ENCODE results near the gene TCERG1L.
"Not testable (repeated sequence)": the region's sequence is repeated elsewhere in the genome, so short reads cannot be mapped to it uniquely, and the experiment has no call there.

Gene TCERG1L

DNA sequence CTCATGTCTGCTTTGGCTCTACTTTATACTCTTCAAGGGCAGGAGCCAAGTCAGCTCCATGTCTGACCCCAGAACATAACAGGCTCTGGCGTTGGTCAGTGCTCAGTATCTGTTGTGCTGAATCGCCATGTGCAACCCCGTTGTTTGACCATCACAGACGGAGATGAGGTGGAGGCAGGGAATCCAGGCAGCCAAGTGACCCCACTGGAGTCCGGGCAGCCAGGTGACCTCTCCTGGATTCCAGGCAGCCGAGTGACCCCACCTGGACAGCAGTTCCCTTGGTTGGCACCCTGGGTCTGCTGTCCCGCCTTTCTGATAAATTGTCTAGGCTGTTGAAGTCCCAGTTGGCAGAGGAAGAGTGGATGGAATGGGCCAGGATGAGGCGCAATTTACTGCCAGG is 232.2 kb downstream of the TCERG1L start:
- no peak for DNase-seq (ENCODE audit: extremely low read depth, insufficient read length)
- Histone ChIP-seq H3K27me3 (replicated peaks; ENCODE audit: control insufficient read depth, insufficient read depth, low read length) (no peaks in the 10 kb centered on the region), H3K36me3 (ENCODE audit: control insufficient read depth, insufficient read depth, low read length) (no peaks in the 10 kb centered on the region), H3K4me3 (replicated peaks; ENCODE audit: low read depth, low read length) (no peak overlapping the region)
- TF ChIP-seq, protein P1, sequence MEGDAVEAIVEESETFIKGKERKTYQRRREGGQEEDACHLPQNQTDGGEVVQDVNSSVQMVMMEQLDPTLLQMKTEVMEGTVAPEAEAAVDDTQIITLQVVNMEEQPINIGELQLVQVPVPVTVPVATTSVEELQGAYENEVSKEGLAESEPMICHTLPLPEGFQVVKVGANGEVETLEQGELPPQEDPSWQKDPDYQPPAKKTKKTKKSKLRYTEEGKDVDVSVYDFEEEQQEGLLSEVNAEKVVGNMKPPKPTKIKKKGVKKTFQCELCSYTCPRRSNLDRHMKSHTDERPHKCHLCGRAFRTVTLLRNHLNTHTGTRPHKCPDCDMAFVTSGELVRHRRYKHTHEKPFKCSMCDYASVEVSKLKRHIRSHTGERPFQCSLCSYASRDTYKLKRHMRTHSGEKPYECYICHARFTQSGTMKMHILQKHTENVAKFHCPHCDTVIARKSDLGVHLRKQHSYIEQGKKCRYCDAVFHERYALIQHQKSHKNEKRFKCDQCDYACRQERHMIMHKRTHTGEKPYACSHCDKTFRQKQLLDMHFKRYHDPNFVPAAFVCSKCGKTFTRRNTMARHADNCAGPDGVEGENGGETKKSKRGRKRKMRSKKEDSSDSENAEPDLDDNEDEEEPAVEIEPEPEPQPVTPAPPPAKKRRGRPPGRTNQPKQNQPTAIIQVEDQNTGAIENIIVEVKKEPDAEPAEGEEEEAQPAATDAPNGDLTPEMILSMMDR (IDR thresholded peaks at IDR 0.05; ENCODE audit: insufficient read depth, low read length, poor library complexity, severe bottlenecking) = no peak

DNA sequence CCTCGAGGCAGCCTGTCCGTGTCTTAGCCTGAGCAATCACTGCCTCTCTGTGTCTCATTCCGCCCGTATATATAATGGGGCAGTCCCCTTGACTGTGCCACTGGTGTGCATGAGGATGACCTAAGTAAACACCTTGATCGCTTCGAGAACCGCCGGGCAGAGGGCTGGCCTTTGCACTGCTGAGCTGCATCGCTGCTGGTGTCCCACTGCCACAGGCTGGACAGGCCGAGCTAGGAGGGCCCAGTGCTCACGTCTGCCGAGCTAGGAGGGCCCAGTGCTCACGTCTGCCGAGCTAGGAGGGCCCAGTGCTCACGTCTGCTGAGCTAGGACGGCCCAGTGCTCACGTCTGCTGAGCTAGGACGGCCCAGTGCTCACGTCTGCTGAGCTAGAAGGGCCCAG is 232.6 kb downstream of the TCERG1L start:
- H3K27me3 ChIP-seq (replicated peaks; ENCODE audit: control insufficient read depth, insufficient read depth, low read length); H3K36me3 ChIP-seq (ENCODE audit: control insufficient read depth, insufficient read depth, low read length); DNase-seq (ENCODE audit: extremely low read depth, insufficient read length); H3K4me3 ChIP-seq (replicated peaks; ENCODE audit: low read depth, low read length): not testable (repeated sequence)

DNA sequence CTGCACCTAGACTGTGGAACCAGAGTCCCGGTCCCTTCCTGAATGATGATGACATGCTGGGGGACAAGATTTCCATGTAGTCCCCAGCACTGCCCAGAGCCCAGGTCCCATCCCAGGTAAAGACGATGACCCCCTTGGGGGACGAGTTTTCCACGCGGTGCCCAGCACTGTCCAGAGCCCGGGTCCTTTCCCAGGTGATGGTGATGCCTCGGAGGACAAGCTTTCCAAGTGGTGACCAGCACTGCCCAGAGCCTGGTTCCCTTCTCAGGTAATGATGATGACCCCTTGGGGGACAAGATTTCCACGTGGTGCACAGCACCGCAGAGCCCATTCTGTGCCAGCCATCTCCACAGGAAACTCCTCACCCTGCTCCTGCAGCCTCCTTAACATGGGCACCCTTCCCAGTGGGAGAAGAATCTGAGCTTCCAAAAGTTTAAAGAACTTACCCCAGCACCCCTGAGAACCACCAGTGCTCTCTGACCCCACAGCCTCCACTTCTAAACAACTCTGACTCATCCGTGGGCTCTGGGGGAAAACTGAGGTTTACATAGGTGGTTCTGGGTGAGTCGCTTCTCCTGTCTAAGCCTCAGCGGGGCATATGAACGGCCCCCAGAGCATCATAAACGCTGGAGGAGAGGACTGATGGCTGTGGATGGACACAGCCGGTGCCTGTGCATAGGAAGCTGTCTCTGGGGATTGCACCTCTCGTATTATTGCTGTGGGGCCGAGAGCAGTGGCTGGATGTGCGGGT is 233.2 kb downstream of the TCERG1L start:
- Histone ChIP-seq H3K27me3 (replicated peaks; ENCODE audit: control insufficient read depth, insufficient read depth, low read length) (no peaks in the 10 kb centered on the region), H3K36me3 (ENCODE audit: control insufficient read depth, insufficient read depth, low read length) (no peaks in the 10 kb centered on the region), H3K4me3 (replicated peaks; ENCODE audit: low read depth, low read length) (no peak overlapping the region)
- DNase-seq (ENCODE audit: extremely low read depth, insufficient read length) = no peak
- TF ChIP-seq, protein P1 (IDR thresholded peaks at IDR 0.05; ENCODE audit: insufficient read depth, low read length, poor library complexity, severe bottlenecking) = no peak

DNA sequence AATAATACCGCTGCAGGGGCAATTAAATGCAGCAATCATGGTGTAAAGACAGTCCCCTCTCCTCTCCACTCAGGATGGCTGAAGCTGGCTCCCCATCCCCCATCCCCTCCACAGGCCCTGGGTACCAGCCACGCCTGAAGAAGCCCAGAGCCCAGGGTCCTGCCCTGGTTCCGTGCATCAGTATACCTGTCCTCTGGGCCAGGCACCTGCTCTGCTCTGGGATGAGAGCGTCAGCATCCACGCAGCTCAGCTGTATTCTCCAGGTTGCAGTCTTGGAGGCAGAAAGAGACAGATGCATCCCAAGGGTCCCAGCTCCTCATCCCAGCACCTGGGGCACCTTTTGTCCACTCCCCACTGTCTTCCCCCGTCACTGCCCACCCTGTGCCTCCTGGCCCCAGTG is 233.8 kb downstream of the TCERG1L start:
- Histone ChIP-seq H3K4me3 (replicated peaks; ENCODE audit: low read depth, low read length) (no peak overlapping the region), H3K36me3 (ENCODE audit: control insufficient read depth, insufficient read depth, low read length) (no peaks in the 10 kb centered on the region), H3K27me3 (replicated peaks; ENCODE audit: control insufficient read depth, insufficient read depth, low read length) (no peaks in the 10 kb centered on the region)
- TF ChIP-seq, protein P1 (IDR thresholded peaks at IDR 0.05; ENCODE audit: insufficient read depth, low read length, poor library complexity, severe bottlenecking) = no peak
- no peak for DNase-seq (ENCODE audit: extremely low read depth, insufficient read length)

DNA sequence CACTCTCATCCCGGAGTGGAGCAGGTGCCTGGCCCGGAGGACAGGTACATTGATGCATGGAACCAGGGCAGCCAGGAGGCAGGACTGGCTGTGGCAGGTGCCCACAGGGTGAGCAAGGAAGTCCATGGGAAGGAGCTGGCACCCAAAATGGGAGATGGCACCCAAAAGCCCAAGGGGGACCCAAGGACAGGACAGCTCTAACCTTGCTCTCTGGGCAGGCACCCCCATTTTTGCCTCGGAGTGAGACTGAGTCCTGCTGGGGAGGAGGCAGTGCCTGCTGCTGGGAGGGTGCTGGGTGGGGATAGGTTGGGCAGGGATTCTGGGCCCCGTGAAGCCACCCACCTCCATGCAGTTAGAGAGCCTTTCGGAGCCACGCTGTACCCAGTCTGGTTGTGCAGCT is 234.5 kb downstream of the TCERG1L start:
- TF ChIP-seq, protein P1 (IDR thresholded peaks at IDR 0.05; ENCODE audit: insufficient read depth, low read length, poor library complexity, severe bottlenecking) = no peak
- Histone ChIP-seq H3K27me3 (replicated peaks; ENCODE audit: control insufficient read depth, insufficient read depth, low read length) (no peaks in the 10 kb centered on the region), H3K36me3 (ENCODE audit: control insufficient read depth, insufficient read depth, low read length) (no peaks in the 10 kb centered on the region), H3K4me3 (replicated peaks; ENCODE audit: low read depth, low read length) (no peak overlapping the region)
- no peak for DNase-seq (ENCODE audit: extremely low read depth, insufficient read length)

DNA sequence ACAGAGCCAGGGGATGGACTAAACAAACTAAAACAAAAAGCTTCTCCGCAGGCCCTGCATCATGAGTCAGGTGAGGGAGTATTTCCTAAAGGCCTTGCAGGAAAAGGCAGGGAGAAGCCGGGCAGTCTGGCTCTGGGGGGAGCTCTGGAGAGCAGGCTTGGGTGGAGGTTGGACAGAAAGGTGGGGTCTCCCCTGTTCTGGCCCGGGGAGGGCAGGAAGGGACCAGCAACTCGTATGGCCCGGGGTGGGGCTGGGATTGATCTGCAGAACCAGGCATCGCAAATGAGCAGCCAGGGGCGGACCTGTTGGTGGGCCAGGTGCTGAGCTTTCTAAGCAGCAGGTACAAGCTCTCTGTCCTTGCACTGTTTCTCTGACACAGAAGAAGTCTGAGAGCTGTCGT is 235.2 kb downstream of the TCERG1L start:
- Histone ChIP-seq H3K36me3 (ENCODE audit: control insufficient read depth, insufficient read depth, low read length) (no peaks in the 10 kb centered on the region), H3K27me3 (replicated peaks; ENCODE audit: control insufficient read depth, insufficient read depth, low read length) (no peaks in the 10 kb centered on the region), H3K4me3 (replicated peaks; ENCODE audit: low read depth, low read length) (no peak overlapping the region)
- no peak for DNase-seq (ENCODE audit: extremely low read depth, insufficient read length)
- TF ChIP-seq, protein P1 (IDR thresholded peaks at IDR 0.05; ENCODE audit: insufficient read depth, low read length, poor library complexity, severe bottlenecking) = no peak
